Measurements from ENCODE around the gene DISC1. TPM values are rescaled to one million over a fixed set of nuclear protein-coding genes. Genes with fewer than 3 reads are reported as not detected.

Gene DISC1
- total RNA-seq, 1 donor from 2014 or later = 3.5 TPM

DNA sequence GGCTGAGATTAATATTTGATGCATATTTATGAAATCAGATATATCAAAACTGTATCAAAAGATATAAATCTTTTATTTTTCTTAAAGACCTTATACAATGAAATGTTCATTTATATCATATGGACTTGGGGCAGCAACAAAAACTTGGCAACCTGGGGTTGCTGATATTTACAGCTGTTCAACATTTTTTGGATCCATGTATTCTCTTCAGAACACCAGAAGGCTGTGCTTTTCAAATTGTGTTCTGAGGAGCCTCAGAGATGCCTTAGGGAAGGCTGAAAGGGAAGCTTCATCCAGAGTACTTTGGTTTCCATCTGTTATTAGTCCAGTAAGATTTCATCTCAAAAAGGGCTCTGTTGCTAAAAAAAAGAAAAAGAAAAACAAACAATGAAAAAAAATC lies 94.8 kb downstream of the DISC1 start:
- Histone ChIP-seq H3K4me3 (no peak overlapping the region), H3K36me3 (no peaks in the 10 kb centered on the region), H3K9me3 (replicated peaks) (no peaks in the 10 kb centered on the region), H3K27ac (replicated peaks) (no peak overlapping the region), H3K27me3 (ENCODE audit: low read depth) (no peaks in the 10 kb centered on the region), H3K4me1 (peaks cover 8% of the 10 kb centered on the region)
- TF ChIP-seq, protein P1, sequence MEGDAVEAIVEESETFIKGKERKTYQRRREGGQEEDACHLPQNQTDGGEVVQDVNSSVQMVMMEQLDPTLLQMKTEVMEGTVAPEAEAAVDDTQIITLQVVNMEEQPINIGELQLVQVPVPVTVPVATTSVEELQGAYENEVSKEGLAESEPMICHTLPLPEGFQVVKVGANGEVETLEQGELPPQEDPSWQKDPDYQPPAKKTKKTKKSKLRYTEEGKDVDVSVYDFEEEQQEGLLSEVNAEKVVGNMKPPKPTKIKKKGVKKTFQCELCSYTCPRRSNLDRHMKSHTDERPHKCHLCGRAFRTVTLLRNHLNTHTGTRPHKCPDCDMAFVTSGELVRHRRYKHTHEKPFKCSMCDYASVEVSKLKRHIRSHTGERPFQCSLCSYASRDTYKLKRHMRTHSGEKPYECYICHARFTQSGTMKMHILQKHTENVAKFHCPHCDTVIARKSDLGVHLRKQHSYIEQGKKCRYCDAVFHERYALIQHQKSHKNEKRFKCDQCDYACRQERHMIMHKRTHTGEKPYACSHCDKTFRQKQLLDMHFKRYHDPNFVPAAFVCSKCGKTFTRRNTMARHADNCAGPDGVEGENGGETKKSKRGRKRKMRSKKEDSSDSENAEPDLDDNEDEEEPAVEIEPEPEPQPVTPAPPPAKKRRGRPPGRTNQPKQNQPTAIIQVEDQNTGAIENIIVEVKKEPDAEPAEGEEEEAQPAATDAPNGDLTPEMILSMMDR (IDR thresholded peaks at IDR 0.05; ENCODE audit: borderline replicate concordance) = no peak
- no peak for DNase-seq
- intact Hi-C loops (cut with micrococcal nuclease) = no loop called here

DNA sequence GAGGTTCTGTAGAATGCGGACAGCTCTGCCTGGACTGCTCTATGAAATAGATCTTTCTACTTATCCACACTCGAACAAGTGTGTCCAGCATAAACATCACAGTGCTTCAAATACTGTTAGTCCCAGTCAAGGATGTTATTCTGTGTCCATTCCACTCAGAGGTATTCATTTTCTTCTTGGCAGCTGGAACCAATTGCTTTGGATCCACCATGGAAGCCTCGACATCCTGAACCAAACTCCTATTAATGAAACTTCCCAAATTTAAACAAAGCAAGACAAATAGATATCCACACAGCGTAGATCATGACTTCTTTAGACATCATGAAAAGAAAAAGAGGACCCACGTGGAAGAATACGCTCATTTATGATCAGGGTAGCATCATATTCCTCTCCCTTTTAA lies 95.8 kb downstream of the DISC1 start:
- Histone ChIP-seq H3K27ac (replicated peaks) (no peak overlapping the region), H3K36me3 (no peaks in the 10 kb centered on the region), H3K4me1 (peaks cover 8% of the 10 kb centered on the region), H3K4me3 (no peak overlapping the region), H3K9me3 (replicated peaks) (no peaks in the 10 kb centered on the region), H3K27me3 (ENCODE audit: low read depth) (no peaks in the 10 kb centered on the region)
- no peak for DNase-seq
- TF ChIP-seq, protein P1 (IDR thresholded peaks at IDR 0.05; ENCODE audit: borderline replicate concordance) = no peak
- intact Hi-C loops (cut with micrococcal nuclease) = no loop called here

DNA sequence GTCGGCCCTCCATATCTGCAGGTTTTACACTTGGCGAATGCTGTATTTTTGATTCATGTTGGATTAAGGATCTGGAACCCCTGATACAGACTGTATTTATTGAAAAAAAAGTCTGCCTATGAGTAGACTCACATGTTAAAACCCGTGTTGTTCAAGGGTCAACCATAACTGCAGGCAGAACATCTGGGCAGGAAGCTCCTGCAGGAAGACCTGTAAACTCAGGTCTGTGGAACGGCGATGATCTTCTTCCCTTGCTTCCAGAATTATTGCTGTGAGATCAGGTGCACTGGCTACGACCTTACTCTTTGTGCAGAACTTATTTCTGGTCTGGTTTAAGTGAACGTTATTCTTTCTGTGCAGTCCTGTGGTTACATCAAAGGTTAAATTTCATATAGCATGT lies 96.6 kb downstream of the DISC1 start:
- Histone ChIP-seq H3K27ac (replicated peaks) (no peak overlapping the region), H3K4me1 (peaks cover 8% of the 10 kb centered on the region), H3K9me3 (replicated peaks) (no peaks in the 10 kb centered on the region), H3K4me3 (no peak overlapping the region), H3K27me3 (ENCODE audit: low read depth) (no peaks in the 10 kb centered on the region), H3K36me3 (no peaks in the 10 kb centered on the region)
- TF ChIP-seq, protein P1 (IDR thresholded peaks at IDR 0.05; ENCODE audit: borderline replicate concordance) = no peak
- DNase-seq = no peak
- intact Hi-C loops (cut with micrococcal nuclease) = no loop called here

DNA sequence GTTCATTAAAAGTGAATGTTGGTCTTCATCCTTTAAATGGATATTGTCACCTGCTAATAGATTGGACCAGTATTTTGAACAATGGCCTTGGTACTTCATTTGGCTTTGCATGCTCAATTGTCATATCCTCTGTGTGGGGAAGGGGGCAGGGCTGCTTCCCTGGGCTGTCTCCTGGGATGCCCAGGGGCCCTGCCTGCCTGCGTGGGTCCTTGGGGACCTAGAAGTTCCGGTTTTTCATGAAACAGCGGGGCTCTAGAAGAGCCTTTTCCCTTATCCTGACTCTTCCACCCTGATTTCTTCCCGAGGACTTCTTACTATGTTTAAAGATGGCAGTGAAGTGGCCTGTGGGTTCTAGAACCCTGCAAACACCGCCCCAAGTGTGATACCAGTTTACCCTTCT lies 97.5 kb downstream of the DISC1 start:
- no peak for DNase-seq
- TF ChIP-seq, protein P1 (IDR thresholded peaks at IDR 0.05; ENCODE audit: borderline replicate concordance) = no peak

DNA sequence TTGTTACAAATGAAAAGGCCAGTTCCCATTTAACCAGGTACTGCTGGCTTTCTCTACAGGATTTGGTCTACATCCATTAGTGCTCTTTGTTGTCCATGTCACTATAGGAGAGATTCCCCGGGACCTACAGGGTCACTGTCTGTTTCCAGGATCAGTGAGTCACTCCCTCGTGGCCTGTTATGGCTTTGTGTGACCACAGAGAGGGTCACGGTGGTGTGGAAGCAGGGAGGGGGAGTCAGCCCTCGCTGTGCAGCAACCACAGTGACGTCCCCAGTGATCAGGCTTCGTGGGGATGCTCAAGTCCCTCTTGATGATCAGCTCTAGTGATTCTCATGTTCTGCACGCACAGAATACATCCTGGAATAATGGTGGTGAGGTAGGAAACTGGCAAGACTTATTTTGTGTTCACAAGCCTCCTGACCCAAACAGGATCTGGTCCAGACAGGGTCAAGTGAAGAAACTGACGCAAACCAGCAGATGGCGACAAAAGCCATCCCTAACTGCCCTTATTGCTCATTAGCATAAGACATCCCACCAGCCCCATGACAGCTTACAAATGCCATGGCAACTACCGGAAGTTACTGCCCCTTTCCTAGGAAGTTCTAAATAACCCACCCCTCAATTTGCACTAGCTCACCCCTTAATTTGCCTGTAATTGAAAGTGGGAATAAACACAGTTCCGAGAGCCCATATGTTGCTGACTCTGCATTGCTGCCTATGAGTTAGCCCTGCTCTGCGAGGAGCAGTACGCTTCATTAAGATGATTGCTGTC lies 98.5 kb downstream of the DISC1 start:
- TF ChIP-seq, protein P1 (IDR thresholded peaks at IDR 0.05; ENCODE audit: borderline replicate concordance) = peak; percentile 51
- no peaks in the 10 kb centered on the region for H3K9me3 ChIP-seq (replicated peaks)
- intact Hi-C loops (cut with micrococcal nuclease) = no loop called here
- no peaks in the 10 kb centered on the region for H3K36me3 ChIP-seq
- DNase-seq = no peak
- peaks cover 14% of the 10 kb centered on the region for H3K4me1 ChIP-seq
- no peak overlapping the region for H3K4me3 ChIP-seq
- H3K27ac ChIP-seq (replicated peaks) = no peak overlapping the region
- no peaks in the 10 kb centered on the region for H3K27me3 ChIP-seq (ENCODE audit: low read depth)

More for the DNA sequence above, 97.5 kb downstream of the DISC1 start:
- Histone ChIP-seq H3K9me3 (replicated peaks) (no peaks in the 10 kb centered on the region), H3K36me3 (no peaks in the 10 kb centered on the region), H3K4me3 (no peak overlapping the region), H3K27ac (replicated peaks) (no peak overlapping the region), H3K27me3 (ENCODE audit: low read depth) (no peaks in the 10 kb centered on the region), H3K4me1 (peaks cover 8% of the 10 kb centered on the region)
- intact Hi-C loops (cut with micrococcal nuclease) = no loop called here
